HepG2 (cell line): ENCODE measurements around the gene KRTAP5-8. TPM values are rescaled to one million over a fixed set of nuclear protein-coding genes. Genes with fewer than 3 reads are reported as not detected.
"Not testable (repeated sequence)": the region's sequence is repeated elsewhere in the genome, so short reads cannot be mapped to it uniquely, and the experiment has no call there.

Experiments
- ATAC-seq: fragments of 200-7000 bp; cut with Tn5 transposase; 3 replicates; pipeline ENCODE4 v1.9.1; 2020; ENCODE audit warnings: mild to moderate bottlenecking, moderate library complexity
- BruUV-seq: library from RNA; stranded (reverse); fragments of 400-500 nt; replicated peaks from 2 replicates; lab custom pipeline; 2021; lab: Mats Ljungman, UMichigan
- CTCF ChIA-PET: fragments of 300-600 bp; formaldehyde crosslinking; extraction: SDS; loops from one replicate; lab custom pipeline; 2021; ENCODE audit warnings: low total read pairs, inconsistent platforms, low intra/inter-chr PET ratio; lab: Yijun Ruan, JAX
- POLR2A ChIA-PET: fragments of 350-600 bp; sonication (Branson Sonifier 250); formaldehyde crosslinking; loops from one replicate; lab custom pipeline; 2020; ENCODE audit warnings: antibody characterized with exemption, inconsistent platforms; lab: Yijun Ruan, JAX
- DNase-seq: peaks from one replicate; pipeline ENCODE4 v3.0.0-alpha.2; 2015; ENCODE audit warnings: low spot score
- FAIRE-seq: peaks from 3 replicates; lab custom pipeline; 2011; peaks lifted over from hg19 to GRCh38; lab: Jason Lieb, UNC
- H2AFZ ChIP-seq: one replicate; pipeline ENCODE4 v1.6.1; 2011; ENCODE audit warnings: low read length, inconsistent platforms
- H3K27ac ChIP-seq: fragments of 300-600 bp; 3 replicates; pipeline ENCODE4 v1.8.0; 2011; ENCODE audit warnings: mixed run types, mild to moderate bottlenecking, mixed read lengths, low read length, inconsistent platforms; ENCODE audit not compliant: insufficient read depth; ENCODE audit errors: extremely low read length
- H3K27me3 ChIP-seq, 2 experiments: fragments of 200-600 bp in 1 of 2; 2 replicates in 1 of 2; 3 replicates in 1 of 2; pipeline versions ENCODE4 v1.6.0 to v1.8.0; 2011; ENCODE audit warnings: low read length in 2 of 2, mild to moderate bottlenecking in 2 of 2, moderate library complexity in 2 of 2, inconsistent platforms in 1 of 2; ENCODE audit not compliant: insufficient read depth in 2 of 2, control insufficient read depth in 1 of 2
- H3K36me3 ChIP-seq, 2 experiments: fragments of 200-600 bp in 1 of 2; replicated peaks in 1 of 2; 2 replicates in 1 of 2; 3 replicates in 1 of 2; pipeline versions ENCODE4 v1.5.1 to v1.8.0; 2011; ENCODE audit warnings: low read length in 2 of 2, inconsistent platforms in 1 of 2; ENCODE audit not compliant: insufficient read depth in 2 of 2, control insufficient read depth in 1 of 2
- H3K4me1 ChIP-seq: 2 replicates; pipeline ENCODE4 v1.5.1; 2012; ENCODE audit warnings: low read length, inconsistent platforms; ENCODE audit not compliant: insufficient read depth
- H3K4me2 ChIP-seq: 2 replicates; pipeline ENCODE4 v1.6.0; 2011; ENCODE audit warnings: low read depth, low read length, inconsistent platforms
- H3K4me3 ChIP-seq, 3 experiments: fragments of 200-600 bp in 1 of 3; sonication (generic), shearing (Covaris generic) in 1 of 3; replicated peaks in 1 of 3; 2 replicates each; pipeline ENCODE4 v1.5.1; 2011 to 2016; ENCODE audit warnings: low read length in 3 of 3, inconsistent platforms in 2 of 3, low read depth in 2 of 3, mild to moderate bottlenecking in 2 of 3, control low read depth in 1 of 3, mixed read lengths in 1 of 3; ENCODE audit not compliant: insufficient read depth in 1 of 3
- H3K79me2 ChIP-seq: one replicate; pipeline ENCODE4 v1.6.1; 2011; ENCODE audit warnings: low read length, inconsistent platforms; ENCODE audit not compliant: insufficient read depth
- H3K9ac ChIP-seq: 2 replicates; pipeline ENCODE4 v1.6.0; 2011; ENCODE audit warnings: mild to moderate bottlenecking, low read depth, low read length, inconsistent platforms; ENCODE audit not compliant: insufficient read depth
- H3K9me3 ChIP-seq: 2 replicates; pipeline ENCODE4 v1.5.1; 2012; ENCODE audit warnings: mild to moderate bottlenecking, low read length
- H4K20me1 ChIP-seq: 2 replicates; pipeline ENCODE4 v1.6.0; 2011; ENCODE audit warnings: inconsistent platforms, mild to moderate bottlenecking, low read length, moderate library complexity; ENCODE audit not compliant: insufficient read depth
- FOXK1 ChIP-seq: sonication (generic); formaldehyde crosslinking; IDR thresholded peaks from 2 replicates; pipeline ENCODE4 v1.4.0; 2020; ENCODE audit warnings: low read depth, missing genetic modification reagents, borderline replicate concordance
- GLI4 ChIP-seq: sonication (generic); formaldehyde crosslinking; IDR thresholded peaks from 2 replicates; pipeline ENCODE4 v1.5.1; 2020; ENCODE audit warnings: missing genetic modification reagents, mild to moderate bottlenecking, moderate library complexity, borderline replicate concordance
- MNT ChIP-seq: fragments of 450-650 bp; IDR thresholded peaks from 2 replicates; pipeline ENCODE4 v1.6.1; 2016
- PAXIP1 ChIP-seq: sonication (generic); formaldehyde crosslinking; conservative IDR thresholded peaks from 2 replicates; pipeline ENCODE4 v1.4.0; 2020; ENCODE audit warnings: mild to moderate bottlenecking, missing genetic modification reagents, moderate library complexity
- POGZ ChIP-seq: sonication (generic); formaldehyde crosslinking; IDR thresholded peaks from 2 replicates; pipeline ENCODE4 v1.4.0; 2020; ENCODE audit warnings: mild to moderate bottlenecking, missing genetic modification reagents
- RAD51 ChIP-seq: fragments of 450-650 bp; IDR thresholded peaks from 2 replicates; pipeline ENCODE4 v1.6.1; 2016; ENCODE audit warnings: borderline replicate concordance
- TARDBP ChIP-seq: sonication (generic); formaldehyde crosslinking; IDR thresholded peaks from 2 replicates; pipeline ENCODE4 v1.8.0; 2022; ENCODE audit warnings: mild to moderate bottlenecking, missing genetic modification reagents
- TEAD3 ChIP-seq: optimal IDR thresholded peaks from 2 replicates; pipeline ENCODE3; 2016; ENCODE audit warnings: borderline replicate concordance
- ZNF292 ChIP-seq: sonication (generic); formaldehyde crosslinking; IDR thresholded peaks from 2 replicates; pipeline ENCODE4 v1.8.1; 2022; ENCODE audit warnings: mild to moderate bottlenecking, low read depth, missing genetic modification reagents, borderline replicate concordance
- ZNF367 ChIP-seq: sonication (generic); formaldehyde crosslinking; IDR thresholded peaks from 2 replicates; pipeline ENCODE4 v1.4.0; 2020; ENCODE audit warnings: missing genetic modification reagents, borderline replicate concordance
- WGBS: methylation state at CpG from one replicate; pipeline ENCODE4 v1.1.6; 2017; ENCODE audit warnings: low lambda C conversion rate; 5-methylcytosine and 5-hydroxymethylcytosine counted together
- in situ Hi-C: cut with HindIII; loops from 2 replicates; pipeline ENCODE4 v1.10.0; 2017; ENCODE audit warnings: low pct_unique_long_range_greater_than_20kb; ENCODE audit not compliant: extremely low pct_ligation_motif_present
- intact Hi-C: fragments of 100-400 bp; cut with micrococcal nuclease; formaldehyde crosslinking; loops from one replicate; pipeline ENCODE4 v1.10.0; 2022; ENCODE audit not compliant: unreplicated experiment
- polyA plus RNA-seq, 8 experiments: library from polyadenylated mRNA; depleted of rRNA in 3 of 8; stranded (reverse) in 7 of 8; unstranded in 1 of 8; fragments of >200 nt; fragmentation: Illumina TruSeq in 4 of 8; extraction: Trizol in 4 of 8; gene quantifications; 2 replicates each; pipeline versions ENCODE4 v1.2.1 to v1.2.3, GENCODE V29; 2011 to 2016; ENCODE audit warnings: low read depth in 4 of 8, missing spikeins in 1 of 8, mixed read lengths in 1 of 8; ENCODE audit not compliant: insufficient read depth in 1 of 8
- total RNA-seq, 5 experiments: library from RNA; depleted of rRNA; stranded (reverse); fragments of >200 nt; fragmentation: Illumina TruSeq; extraction: Trizol; gene quantifications; 2 replicates each; pipeline ENCODE4 v1.2.3, GENCODE V29; 2016; ENCODE audit warnings: low read depth in 1 of 5
- TF ChIP-seq, protein P1 (sequence below): IDR thresholded peaks from 2 replicates; pipeline ENCODE4 v1.4.0; 2020; ENCODE audit warnings: mild to moderate bottlenecking, missing genetic modification reagents

Gene KRTAP5-8
- total and polyA plus RNA-seq, 2 of the 13 experiments (the other 11 are each of a cell fraction or from before 2014, with no cell fraction given): 0.20 TPM; not detected in 1

- TF ChIP-seq ZNF367 (CRISPR knock-in tag): no peak
- no peak for TF ChIP-seq GLI4 (CRISPR knock-in tag)
- no peak for TF ChIP-seq TARDBP (CRISPR knock-in tag)
- TF ChIP-seq TEAD3: peak; percentile 55
These were observed 11.8 kb upstream of the KRTAP5-8 start (continued) for GRCh38 chr11:71525938-71526495.

DNA sequence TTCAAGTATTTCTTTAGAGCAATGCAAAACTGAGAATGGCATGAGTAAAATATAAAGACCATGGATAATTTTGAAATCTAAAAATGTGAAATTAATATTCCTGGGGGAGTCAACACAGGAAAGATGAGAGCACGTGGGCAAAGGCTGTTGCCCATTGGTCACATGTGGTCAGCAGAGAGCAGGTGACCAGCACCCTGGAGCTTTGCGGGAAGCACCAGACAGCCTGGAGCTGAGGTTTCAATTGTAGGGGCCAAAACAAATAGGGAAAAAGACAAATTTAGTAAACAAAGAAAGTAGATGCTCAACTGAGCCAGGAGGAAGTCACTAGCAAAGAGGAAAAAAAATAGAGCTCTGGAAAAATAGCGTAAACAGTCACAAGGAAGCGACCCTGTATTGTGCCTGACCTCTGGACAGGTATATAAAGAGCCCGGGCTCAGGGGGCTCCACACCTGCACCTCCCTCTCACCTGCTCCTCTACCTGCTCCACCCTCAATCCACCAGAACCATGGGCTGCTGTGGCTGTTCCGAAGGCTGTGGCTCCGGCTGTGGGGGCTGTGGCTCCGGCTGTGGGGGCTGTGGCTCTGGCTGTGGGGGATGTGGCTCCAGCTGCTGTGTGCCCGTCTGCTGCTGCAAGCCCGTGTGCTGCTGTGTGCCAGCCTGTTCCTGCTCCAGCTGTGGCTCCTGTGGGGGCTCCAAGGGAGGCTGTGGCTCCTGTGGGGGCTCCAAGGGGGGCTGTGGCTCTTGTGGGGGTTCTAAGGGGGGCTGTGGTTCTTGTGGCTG is 10.8 kb upstream of the KRTAP5-8 start, which contains the start of gene KRTAP5-7:
KRTAP5-7 (plus strand) TSS at position 472 of the 780 bp plus-strand sequence; CDS start at position 506, 34 bp downstream.
- Histone ChIP-seq H3K4me1 (peaks cover 62% of the 10 kb centered on the region), H3K9ac (peak within 1 kb of the TSS; percentile 35; the same call in 1 of the 2 replicates), H3K4me3 (peak within 1 kb of the TSS in 2 of 3 experiments; percentile 48 to 60; a peak in 3 of 6 replicates), H3K27ac (peak within 1 kb of the TSS; percentile 4), H3K4me2 (peak within 1 kb of the TSS; percentile 52)
- in situ Hi-C loops, H3K36me3 ChIP-seq, H2AFZ ChIP-seq, H3K27me3 ChIP-seq, DNase-seq, CTCF ChIA-PET, BruUV-seq, H3K9me3 ChIP-seq, H3K79me2 ChIP-seq, intact Hi-C loops, H4K20me1 ChIP-seq, FAIRE-seq: not testable (repeated sequence)
- ATAC-seq: peak; percentile 53
- 7% methylated on average over 5 of the region's 10 CpGs for WGBS
- POLR2A ChIA-PET: interaction anchor here (0.7 to 2.7 kb wide), 3 partner anchors 18 to 79 kb away, joined by 3 to 6 read pairs (median 3); partner anchors contain the start of gene DHCR7
- TF ChIP-seq MNT: peak; percentile 96
- TF ChIP-seq, protein P1, sequence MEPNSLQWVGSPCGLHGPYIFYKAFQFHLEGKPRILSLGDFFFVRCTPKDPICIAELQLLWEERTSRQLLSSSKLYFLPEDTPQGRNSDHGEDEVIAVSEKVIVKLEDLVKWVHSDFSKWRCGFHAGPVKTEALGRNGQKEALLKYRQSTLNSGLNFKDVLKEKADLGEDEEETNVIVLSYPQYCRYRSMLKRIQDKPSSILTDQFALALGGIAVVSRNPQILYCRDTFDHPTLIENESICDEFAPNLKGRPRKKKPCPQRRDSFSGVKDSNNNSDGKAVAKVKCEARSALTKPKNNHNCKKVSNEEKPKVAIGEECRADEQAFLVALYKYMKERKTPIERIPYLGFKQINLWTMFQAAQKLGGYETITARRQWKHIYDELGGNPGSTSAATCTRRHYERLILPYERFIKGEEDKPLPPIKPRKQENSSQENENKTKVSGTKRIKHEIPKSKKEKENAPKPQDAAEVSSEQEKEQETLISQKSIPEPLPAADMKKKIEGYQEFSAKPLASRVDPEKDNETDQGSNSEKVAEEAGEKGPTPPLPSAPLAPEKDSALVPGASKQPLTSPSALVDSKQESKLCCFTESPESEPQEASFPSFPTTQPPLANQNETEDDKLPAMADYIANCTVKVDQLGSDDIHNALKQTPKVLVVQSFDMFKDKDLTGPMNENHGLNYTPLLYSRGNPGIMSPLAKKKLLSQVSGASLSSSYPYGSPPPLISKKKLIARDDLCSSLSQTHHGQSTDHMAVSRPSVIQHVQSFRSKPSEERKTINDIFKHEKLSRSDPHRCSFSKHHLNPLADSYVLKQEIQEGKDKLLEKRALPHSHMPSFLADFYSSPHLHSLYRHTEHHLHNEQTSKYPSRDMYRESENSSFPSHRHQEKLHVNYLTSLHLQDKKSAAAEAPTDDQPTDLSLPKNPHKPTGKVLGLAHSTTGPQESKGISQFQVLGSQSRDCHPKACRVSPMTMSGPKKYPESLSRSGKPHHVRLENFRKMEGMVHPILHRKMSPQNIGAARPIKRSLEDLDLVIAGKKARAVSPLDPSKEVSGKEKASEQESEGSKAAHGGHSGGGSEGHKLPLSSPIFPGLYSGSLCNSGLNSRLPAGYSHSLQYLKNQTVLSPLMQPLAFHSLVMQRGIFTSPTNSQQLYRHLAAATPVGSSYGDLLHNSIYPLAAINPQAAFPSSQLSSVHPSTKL (CRISPR knock-in tag): peak; percentile 33; the same call in 1 of the 2 replicates
- TF ChIP-seq RAD51: peak; percentile 57
- peak; percentile 47; the same call in 1 of the 2 replicates for TF ChIP-seq PAXIP1 (CRISPR knock-in tag)
- 0 out of 2 replicates have a peak, but pooled peaks have one; percentile 17 for TF ChIP-seq POGZ (CRISPR knock-in tag)
- TF ChIP-seq ZNF292 (CRISPR knock-in tag): 0 out of 2 replicates have a peak, but pooled peaks have one; percentile 4
- 0 out of 2 replicates have a peak, but pooled peaks have one; percentile 17 for TF ChIP-seq FOXK1 (CRISPR knock-in tag)
